ENCODE data around the gene DOP1A.

DOP1A gene

GRCh38 chr6:83168556-83168955 lies 101.1 kb downstream of the DOP1A start:
- no peak overlapping the region for H3K27ac ChIP-seq
- peaks cover 83 to 99% (median 97%) of the 10 kb centered on the region in 3 donors for H3K36me3 ChIP-seq

GRCh38 chr6:83169106-83169505 lies 101.6 kb downstream of the DOP1A start:
- Histone ChIP-seq H3K27ac (no peak overlapping the region), H3K9me3 (no peaks in the 10 kb centered on the region), H3K36me3 (peaks cover 86 to 99% (median 97%) of the 10 kb centered on the region in 3 donors), H3K27me3 (no peaks in the 10 kb centered on the region), H3K4me1 (no peaks in the 10 kb centered on the region), H3K4me3 (no peak overlapping the region)
- DNase-seq = no peak
- intact Hi-C loops (cut with DNase I; ENCODE audit: low total_unique reads) = no loop called here
- TF ChIP-seq CTCF (IDR thresholded peaks at IDR 0.05) = no peak

More at GRCh38 chr6:83168556-83168955, 101.1 kb downstream of the DOP1A start:
- no peak for TF ChIP-seq CTCF (IDR thresholded peaks at IDR 0.05)
- Histone ChIP-seq H3K9me3 (no peaks in the 10 kb centered on the region), H3K27me3 (no peaks in the 10 kb centered on the region), H3K4me3 (no peak overlapping the region), H3K4me1 (no peaks in the 10 kb centered on the region)
- DNase-seq = no peak
- intact Hi-C loops (cut with DNase I; ENCODE audit: low total_unique reads) = no loop called here

GRCh38 chr6:83169511-83169910 lies 102.0 kb downstream of the DOP1A start:
- no peak for TF ChIP-seq CTCF (IDR thresholded peaks at IDR 0.05)
- no peak overlapping the region for H3K27ac ChIP-seq
- H3K9me3 ChIP-seq = no peaks in the 10 kb centered on the region
- no peak for DNase-seq
- peaks cover 85 to 97% (median 95%) of the 10 kb centered on the region in 3 donors for H3K36me3 ChIP-seq
- intact Hi-C loops (cut with DNase I; ENCODE audit: low total_unique reads) = no loop called here
- no peaks in the 10 kb centered on the region for H3K4me1 ChIP-seq
- no peak overlapping the region for H3K4me3 ChIP-seq
- no peaks in the 10 kb centered on the region for H3K27me3 ChIP-seq

GRCh38 chr6:83176246-83176645 lies 108.8 kb downstream of the DOP1A start:
- intact Hi-C loops (cut with DNase I; ENCODE audit: low total_unique reads) = no loop called here
- Histone ChIP-seq H3K4me3 (no peak overlapping the region), H3K4me1 (no peaks in the 10 kb centered on the region), H3K27ac (no peak overlapping the region), H3K9me3 (no peaks in the 10 kb centered on the region), H3K27me3 (no peaks in the 10 kb centered on the region), H3K36me3 (peaks cover 46 to 82% (median 69%) of the 10 kb centered on the region in 3 donors)
- no peak for TF ChIP-seq CTCF (IDR thresholded peaks at IDR 0.05)
- DNase-seq = no peak

GRCh38 chr6:83180426-83180950 lies 113.0 kb downstream of the DOP1A start:
- no peak for TF ChIP-seq CTCF (IDR thresholded peaks at IDR 0.05)
- no peak for DNase-seq
- Histone ChIP-seq H3K27ac (no peak overlapping the region), H3K36me3 (peaks cover 38 to 65% (median 55%) of the 10 kb centered on the region in 3 donors), H3K4me1 (no peaks in the 10 kb centered on the region), H3K9me3 (no peaks in the 10 kb centered on the region), H3K4me3 (no peak overlapping the region), H3K27me3 (no peaks in the 10 kb centered on the region)
- intact Hi-C loops (cut with DNase I; ENCODE audit: low total_unique reads) = no loop called here

- no peak for DNase-seq
- H3K27ac ChIP-seq = no peak overlapping the region
- intact Hi-C loops (cut with DNase I; ENCODE audit: low total_unique reads) = no loop called here
- no peaks in the 10 kb centered on the region for H3K27me3 ChIP-seq
- no peak overlapping the region for H3K4me3 ChIP-seq
- TF ChIP-seq CTCF (IDR thresholded peaks at IDR 0.05) = no peak
- no peaks in the 10 kb centered on the region for H3K4me1 ChIP-seq
- H3K9me3 ChIP-seq = no peaks in the 10 kb centered on the region
- H3K36me3 ChIP-seq = peaks cover 32 to 66% (median 61%) of the 10 kb centered on the region in 3 donors
Observed at GRCh38 chr6:83182114-83182513, 114.6 kb downstream of the DOP1A start.
